DND-41 (cell line): ENCODE results near the gene CNTFR.

ENCODE experiments used
- ATAC-seq: fragments of 200-7000 bp; cut with Tn5 transposase; 3 replicates; pipeline ENCODE4 v1.9.1; 2021; ENCODE audit warnings: low read depth; ENCODE audit not compliant: insufficient read depth
- DNase-seq: peaks from one replicate; pipeline ENCODE4 v3.0.0-alpha.2; 2020
- H2AFZ ChIP-seq: 2 replicates; pipeline ENCODE4 v1.6.0; 2012; ENCODE audit warnings: low read depth, low read length
- H3K27ac ChIP-seq: 2 replicates; pipeline ENCODE4 v1.5.1; 2012; ENCODE audit warnings: low read length, inconsistent platforms
- H3K27me3 ChIP-seq: fragments of 200-600 bp; sonication (generic); 2 replicates; pipeline ENCODE4 v1.6.0; 2012; ENCODE audit warnings: low read length, mild to moderate bottlenecking, inconsistent platforms; ENCODE audit not compliant: insufficient read depth, poor library complexity
- H3K36me3 ChIP-seq: 2 replicates; pipeline ENCODE4 v1.5.1; 2012; ENCODE audit warnings: low read length, inconsistent platforms; ENCODE audit not compliant: insufficient read depth
- H3K4me1 ChIP-seq: 2 replicates; pipeline ENCODE4 v1.5.1; 2012; ENCODE audit warnings: mild to moderate bottlenecking, low read length; ENCODE audit not compliant: insufficient read depth
- H3K4me2 ChIP-seq: 2 replicates; pipeline ENCODE4 v1.6.0; 2012; ENCODE audit warnings: mild to moderate bottlenecking, moderate library complexity, low read length, inconsistent platforms; ENCODE audit not compliant: insufficient read depth
- H3K4me3 ChIP-seq, 2 experiments: fragments of 200-600 bp in 1 of 2; shearing (Covaris generic) in 1 of 2; 2 replicates each; pipeline ENCODE4 v1.5.1; 2012 to 2016; ENCODE audit warnings: inconsistent platforms in 2 of 2, low read length in 2 of 2, mild to moderate bottlenecking in 2 of 2, low read depth in 1 of 2, moderate library complexity in 1 of 2
- H3K79me2 ChIP-seq: 2 replicates; pipeline ENCODE4 v1.6.0; 2012; ENCODE audit warnings: low read length, inconsistent platforms; ENCODE audit not compliant: insufficient read depth
- H3K9ac ChIP-seq: 2 replicates; pipeline ENCODE4 v1.6.0; 2012; ENCODE audit warnings: low read depth, mild to moderate bottlenecking, inconsistent platforms, low read length, moderate library complexity
- H3K9me3 ChIP-seq: 2 replicates; pipeline ENCODE4 v1.5.1; 2012; ENCODE audit warnings: low read length, moderate library complexity, mild to moderate bottlenecking, inconsistent platforms; ENCODE audit not compliant: insufficient read depth, severe bottlenecking
- H4K20me1 ChIP-seq: 2 replicates; pipeline ENCODE4 v1.6.0; 2012; ENCODE audit warnings: low read length; ENCODE audit not compliant: insufficient read depth
- EZH2 ChIP-seq: IDR thresholded peaks from 3 replicates; pipeline ENCODE4 v1.6.1; 2012; ENCODE audit warnings: borderline replicate concordance, low read depth, mild to moderate bottlenecking, moderate library complexity, low read length, inconsistent platforms; ENCODE audit not compliant: severe bottlenecking
- TF ChIP-seq, protein P1 (sequence below): IDR thresholded peaks from 2 replicates; pipeline ENCODE4 v1.5.1; 2012; ENCODE audit warnings: borderline replicate concordance, low read length, moderate library complexity, mild to moderate bottlenecking; ENCODE audit not compliant: poor library complexity, severe bottlenecking; ENCODE audit errors: extremely low read depth

Gene CNTFR

DNA sequence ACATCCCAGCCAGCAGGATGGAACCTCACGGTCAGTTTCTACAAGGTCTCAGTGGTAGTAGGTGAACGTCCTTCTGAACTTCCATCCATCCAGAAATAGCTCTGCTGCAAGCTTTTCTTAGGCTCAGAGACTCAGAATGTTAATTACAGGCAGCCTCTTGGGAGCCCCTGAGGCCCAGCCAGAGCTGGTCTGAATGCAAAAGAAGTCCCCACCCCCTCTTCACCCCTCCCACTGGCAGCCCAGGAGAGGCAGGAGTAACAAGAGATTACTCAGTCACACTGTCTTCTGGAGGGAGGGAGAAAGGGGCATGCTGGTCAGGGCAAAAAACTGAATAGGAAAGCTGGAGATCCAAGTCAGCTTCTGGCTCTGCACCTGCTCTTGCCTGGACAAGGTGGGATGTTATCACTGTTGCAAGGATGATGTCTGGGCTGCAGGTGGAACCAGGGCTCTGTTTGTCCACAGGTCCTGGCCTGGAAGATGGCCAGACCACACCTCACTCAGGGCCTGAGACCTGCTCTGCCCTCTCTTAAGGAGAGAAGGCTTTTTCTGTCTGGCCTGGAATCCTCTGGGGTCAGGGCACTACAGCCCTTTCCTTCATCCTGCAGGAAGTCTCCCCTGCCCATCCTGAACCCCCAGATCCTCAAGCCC is 75.8 kb downstream of the CNTFR start:
- Histone ChIP-seq H3K9me3 (no peaks in the 10 kb centered on the region), H3K4me3 (no peak overlapping the region), H2AFZ (no peak overlapping the region), H3K9ac (no peak overlapping the region), H3K79me2 (no peaks in the 10 kb centered on the region), H3K27me3 (peaks cover 6% of the 10 kb centered on the region), H3K36me3 (no peaks in the 10 kb centered on the region), H3K4me1 (no peaks in the 10 kb centered on the region), H4K20me1 (no peaks in the 10 kb centered on the region), H3K27ac (no peak overlapping the region), H3K4me2 (no peak overlapping the region)
- ATAC-seq (no peak), DNase-seq (no peak)
- TF ChIP-seq, protein P1, sequence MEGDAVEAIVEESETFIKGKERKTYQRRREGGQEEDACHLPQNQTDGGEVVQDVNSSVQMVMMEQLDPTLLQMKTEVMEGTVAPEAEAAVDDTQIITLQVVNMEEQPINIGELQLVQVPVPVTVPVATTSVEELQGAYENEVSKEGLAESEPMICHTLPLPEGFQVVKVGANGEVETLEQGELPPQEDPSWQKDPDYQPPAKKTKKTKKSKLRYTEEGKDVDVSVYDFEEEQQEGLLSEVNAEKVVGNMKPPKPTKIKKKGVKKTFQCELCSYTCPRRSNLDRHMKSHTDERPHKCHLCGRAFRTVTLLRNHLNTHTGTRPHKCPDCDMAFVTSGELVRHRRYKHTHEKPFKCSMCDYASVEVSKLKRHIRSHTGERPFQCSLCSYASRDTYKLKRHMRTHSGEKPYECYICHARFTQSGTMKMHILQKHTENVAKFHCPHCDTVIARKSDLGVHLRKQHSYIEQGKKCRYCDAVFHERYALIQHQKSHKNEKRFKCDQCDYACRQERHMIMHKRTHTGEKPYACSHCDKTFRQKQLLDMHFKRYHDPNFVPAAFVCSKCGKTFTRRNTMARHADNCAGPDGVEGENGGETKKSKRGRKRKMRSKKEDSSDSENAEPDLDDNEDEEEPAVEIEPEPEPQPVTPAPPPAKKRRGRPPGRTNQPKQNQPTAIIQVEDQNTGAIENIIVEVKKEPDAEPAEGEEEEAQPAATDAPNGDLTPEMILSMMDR, result no peak
- TF ChIP-seq EZH2, result no peak

DNA sequence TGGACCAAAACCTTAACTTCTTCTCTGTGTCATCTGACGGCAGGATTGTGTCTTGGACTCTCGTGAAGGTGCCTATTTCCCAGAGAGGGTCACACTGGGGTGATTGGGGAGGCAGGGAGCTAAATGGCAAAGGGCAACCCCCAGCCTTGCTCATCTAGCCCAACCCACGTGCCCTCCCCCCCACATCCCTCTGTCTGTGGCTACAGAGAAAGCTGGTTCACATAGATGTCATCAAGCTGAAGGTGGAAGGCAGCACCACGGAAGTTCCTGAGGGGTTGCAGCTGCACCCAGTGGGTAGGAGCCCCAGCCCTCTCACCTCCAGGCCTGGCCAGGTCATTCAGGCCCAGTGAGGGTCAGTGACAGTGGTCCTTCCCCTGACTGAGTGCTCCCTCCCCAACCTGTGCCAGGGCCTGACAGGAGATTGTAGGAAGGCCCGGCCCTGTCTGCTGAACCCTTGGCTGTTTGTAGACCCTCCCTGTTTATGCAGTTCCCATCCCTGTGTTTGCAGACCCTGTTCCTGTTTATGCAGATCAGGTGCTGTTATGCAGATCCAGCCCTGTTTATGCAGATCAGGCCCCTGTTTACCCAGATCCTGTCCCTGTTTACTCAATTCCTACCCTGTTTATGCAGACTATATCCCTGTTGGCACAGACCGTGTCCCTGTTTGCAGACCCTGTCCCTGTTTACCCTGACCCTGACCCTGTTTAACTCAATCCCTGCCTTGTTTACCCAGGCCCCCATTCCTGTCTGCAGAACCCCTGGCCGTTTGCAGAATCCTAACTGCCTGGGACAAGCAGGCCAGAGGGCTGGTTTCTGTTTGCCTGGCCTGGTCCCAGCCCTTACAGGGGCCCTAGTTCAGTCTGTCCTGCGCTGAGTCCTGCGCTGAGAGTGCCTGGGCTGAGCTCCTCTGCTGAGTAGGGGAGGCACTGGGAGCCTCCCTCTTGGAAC is 77.1 kb downstream of the CNTFR start:
- Histone ChIP-seq H3K4me3 (no peak overlapping the region), H3K27me3 (peaks cover 6% of the 10 kb centered on the region), H3K4me2 (no peak overlapping the region), H3K27ac (no peak overlapping the region), H3K4me1 (no peaks in the 10 kb centered on the region), H3K36me3 (no peaks in the 10 kb centered on the region), H3K9ac (no peak overlapping the region), H2AFZ (no peak overlapping the region), H4K20me1 (no peaks in the 10 kb centered on the region), H3K79me2 (no peaks in the 10 kb centered on the region), H3K9me3 (no peaks in the 10 kb centered on the region)
- ATAC-seq, result no peak
- DNase-seq, result no peak
- TF ChIP-seq, protein P1, result no peak
- no peak for TF ChIP-seq EZH2

DNA sequence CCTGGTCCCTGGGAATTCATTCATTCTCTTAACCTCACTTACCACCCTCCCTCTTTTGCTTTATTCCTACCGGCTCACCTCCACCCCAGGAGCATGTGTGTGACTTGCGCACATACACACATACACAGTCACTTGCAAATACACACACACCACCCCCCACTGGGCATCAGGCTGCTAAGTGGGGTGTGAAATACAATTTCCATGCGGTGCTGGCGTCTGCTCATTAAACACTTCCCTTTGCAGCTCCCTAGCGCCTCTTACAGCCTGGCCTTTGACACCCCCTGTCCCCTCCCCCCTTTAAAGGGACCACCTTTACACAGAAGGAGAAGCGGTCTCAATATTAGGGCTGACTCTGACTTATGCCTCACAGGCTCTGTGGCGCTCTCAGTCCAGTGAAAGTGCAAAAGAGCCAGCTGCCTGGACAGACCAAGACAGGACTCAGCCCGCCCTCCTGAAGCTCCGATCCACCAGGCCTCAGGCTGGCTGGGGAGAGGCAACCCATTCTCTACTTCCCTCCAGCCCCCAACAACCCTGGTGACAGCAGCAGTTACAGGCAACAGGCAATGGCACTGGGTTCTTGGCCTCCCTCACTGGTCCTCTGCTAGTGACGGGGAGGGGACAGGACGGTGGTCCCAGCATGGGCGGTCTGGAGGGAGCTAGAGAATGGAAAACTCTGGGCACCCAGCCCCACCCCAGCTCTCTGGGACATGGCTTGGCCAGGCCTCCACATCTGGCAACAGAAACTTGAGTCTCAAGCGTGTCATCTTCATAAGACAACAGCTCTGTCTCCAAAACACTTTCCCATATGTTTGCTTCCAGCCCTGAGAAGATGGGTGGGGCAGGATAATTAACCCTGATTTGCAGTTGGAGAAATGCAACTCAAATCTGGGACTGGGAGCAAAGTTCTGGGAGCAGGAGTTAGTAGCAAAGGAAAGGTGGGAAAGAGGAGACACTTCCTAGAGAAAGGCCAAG is 78.7 kb downstream of the CNTFR start:
- Histone ChIP-seq H4K20me1 (no peaks in the 10 kb centered on the region; the same call in 1 of the 2 replicates), H3K4me2 (no peak overlapping the region), H3K9ac (no peak overlapping the region), H3K4me1 (no peaks in the 10 kb centered on the region), H3K9me3 (no peaks in the 10 kb centered on the region), H3K79me2 (no peaks in the 10 kb centered on the region), H3K27me3 (no peaks in the 10 kb centered on the region), H3K4me3 (no peak overlapping the region), H2AFZ (no peak overlapping the region), H3K36me3 (no peaks in the 10 kb centered on the region), H3K27ac (no peak overlapping the region)
- ATAC-seq, result no peak
- no peak for TF ChIP-seq EZH2
- TF ChIP-seq, protein P1, result no peak
- no peak for DNase-seq
